ENCODE data around the gene SFXN3. TPM values are rescaled to one million over a fixed set of nuclear protein-coding genes. Genes with fewer than 3 reads are reported as not detected.

Gene SFXN3
- total RNA-seq, 1 experiment from 2014 or later: 2.8 TPM

DNA sequence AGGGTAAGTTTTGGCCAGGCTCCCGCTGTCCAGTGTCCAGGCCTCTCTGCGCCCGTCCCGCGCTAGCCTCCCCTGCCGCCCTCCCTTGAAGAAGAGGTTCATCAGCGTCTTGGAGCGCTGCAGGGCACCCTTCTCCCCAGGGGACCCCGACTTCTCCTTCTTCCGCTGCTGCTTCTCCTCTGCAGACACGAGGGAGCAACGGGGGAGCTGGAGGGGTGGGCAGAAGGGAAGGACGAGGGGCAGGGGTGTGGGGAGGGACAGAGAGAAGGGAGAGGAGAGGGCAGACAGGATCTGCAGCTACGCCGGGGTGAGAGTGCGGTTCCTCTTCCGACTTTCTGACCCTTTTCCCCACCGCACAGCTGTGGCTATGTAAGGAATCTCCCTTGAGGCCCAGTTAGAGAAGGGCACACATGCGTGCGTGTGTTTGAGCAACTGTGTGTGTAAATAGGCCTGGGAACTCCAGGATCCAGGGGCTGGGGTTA lies 12.9 kb upstream of the SFXN3 start:
- H2BK12ac ChIP-seq (ENCODE audit: insufficient read length, low read depth, low read length): no peak overlapping the region
- Mint-ChIP-seq H3K9me3 (no peaks in the 10 kb centered on the region; a peak in 1 of 5 replicates), H3K27ac (no peak overlapping the region), H3K4me1 (peaks cover 17 to 30% of the 10 kb centered on the region in 2 experiments), H3K27me3 (ENCODE audit: low read depth) (peaks cover 85% of the 10 kb centered on the region), H3K36me3 (ENCODE audit: insufficient read depth in 1 of 3, low read depth in 3 of 3) (no peaks in the 10 kb centered on the region), H3K4me3 (peak overlapping the region; percentile 48 to 72)
- H3T11ph ChIP-seq (ENCODE audit: low read length): no peak overlapping the region
- no CpG with 5 or more reads among the region's 20 CpGs for WGBS (ENCODE audit: extremely low coverage, insufficient read length, low lambda C conversion rate)
- H3K79me2 ChIP-seq (ENCODE audit: insufficient read depth, low read length): no peaks in the 10 kb centered on the region
- DNase-seq: peak; percentile 57
- no peak overlapping the region for H3K27ac ChIP-seq (ENCODE audit: insufficient read length, low read depth, low read length)
- no peak overlapping the region for H3K23ac ChIP-seq (ENCODE audit: insufficient read length, low read depth, low read length)
- peak overlapping the region; percentile 61 for H3K4me2 ChIP-seq (ENCODE audit: insufficient read depth, insufficient read length, low read length)
- no peak overlapping the region for H2AFZ ChIP-seq (ENCODE audit: low read length)
- no peaks in the 10 kb centered on the region for H3K9me3 ChIP-seq (ENCODE audit: control insufficient read depth, low read depth, low read length)
- H2BK15ac ChIP-seq (ENCODE audit: low read depth, low read length): no peak overlapping the region
- no peak overlapping the region for H2BK20ac ChIP-seq (ENCODE audit: low read depth, low read length, poor library complexity, severe bottlenecking)
- H3K4me1 ChIP-seq (ENCODE audit: insufficient read depth, low read length): no peaks in the 10 kb centered on the region
- peaks cover 17% of the 10 kb centered on the region; the same call in 1 of the 2 replicates for H3K27me3 ChIP-seq (ENCODE audit: insufficient read depth, low read length)
- H4K20me1 ChIP-seq (ENCODE audit: control insufficient read depth, insufficient read depth, insufficient read length): no peaks in the 10 kb centered on the region
- H3K14ac ChIP-seq (ENCODE audit: insufficient read depth, low read length): no peak overlapping the region
- H4K5ac ChIP-seq (ENCODE audit: insufficient read length, low read depth, low read length): no peak overlapping the region
- peaks cover 10% of the 10 kb centered on the region for H3K23me2 ChIP-seq (ENCODE audit: insufficient read length, low read depth, low read length, poor library complexity, severe bottlenecking)
- no peak overlapping the region for H2BK5ac ChIP-seq (ENCODE audit: insufficient read length, low read length)
- H4K91ac ChIP-seq (ENCODE audit: insufficient read length, low read depth, low read length): no peak overlapping the region
- H3K18ac ChIP-seq (ENCODE audit: insufficient read length, low read depth, low read length): no peak overlapping the region
- H3K4ac ChIP-seq (ENCODE audit: low read depth, low read length): no peak overlapping the region
- H3K56ac ChIP-seq (ENCODE audit: insufficient read length, low read depth, low read length): no peak overlapping the region
- no peak overlapping the region for H3K9ac ChIP-seq (ENCODE audit: extremely low read depth, insufficient read length, low read length)
- H2AK5ac ChIP-seq (ENCODE audit: insufficient read length, low read length): no peak overlapping the region
- no peak overlapping the region for H2BK120ac ChIP-seq (ENCODE audit: low read depth, low read length, poor library complexity, severe bottlenecking)
- no peaks in the 10 kb centered on the region for H3K79me1 ChIP-seq (ENCODE audit: insufficient read depth, low read depth, low read length, poor library complexity, severe bottlenecking)
- TF ChIP-seq CTCF (conservative IDR thresholded peaks at IDR 0.05): no peak
- H4K8ac ChIP-seq (replicated peaks; ENCODE audit: insufficient read length, low read depth, low read length): no peak overlapping the region

Measured in H9 (cell line).